GM12872 (cell line): Measurements from ENCODE around the gene CREB5.

Experiments used
- CTCF ChIP-seq: IDR thresholded peaks from 3 replicates; pipeline ENCODE4 v1.5.1; 2011; ENCODE audit warnings: low read depth, mild to moderate bottlenecking, low read length, moderate library complexity; ENCODE audit not compliant: insufficient read depth

The CREB5 gene

DNA sequence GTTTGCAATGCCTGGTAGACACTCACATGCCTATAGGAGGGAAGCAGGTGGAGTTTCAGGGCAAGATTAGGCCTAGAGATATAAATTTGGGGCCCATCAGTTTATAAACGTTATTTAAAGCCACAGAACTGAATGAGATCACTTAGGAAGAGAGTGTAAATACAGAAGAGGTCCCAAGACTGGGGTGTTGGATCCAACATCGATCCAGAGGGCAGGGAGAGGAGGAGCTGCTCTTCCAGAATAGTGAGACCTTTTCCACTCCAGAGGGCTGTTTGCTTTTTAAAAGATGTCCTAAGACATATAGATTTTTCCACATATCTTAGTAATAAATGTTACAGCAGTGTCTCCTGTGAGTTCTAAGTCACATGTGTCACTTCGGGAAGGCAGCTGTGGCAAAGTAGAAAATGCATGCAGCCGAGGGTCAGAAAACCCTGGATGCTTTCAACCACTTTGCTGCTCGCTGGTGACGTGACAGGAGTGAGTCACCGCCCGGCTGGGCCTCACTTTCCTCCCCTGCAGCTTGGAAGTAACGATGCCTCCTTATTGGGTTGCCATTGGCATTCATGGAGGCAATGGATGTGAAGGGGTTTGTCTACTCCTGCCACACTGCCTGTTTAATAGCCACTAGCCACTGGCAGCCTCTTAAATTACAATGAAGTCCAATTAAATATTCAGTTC is 450.4 kb downstream of the CREB5 start:
- TF ChIP-seq CTCF, result no peak

DNA sequence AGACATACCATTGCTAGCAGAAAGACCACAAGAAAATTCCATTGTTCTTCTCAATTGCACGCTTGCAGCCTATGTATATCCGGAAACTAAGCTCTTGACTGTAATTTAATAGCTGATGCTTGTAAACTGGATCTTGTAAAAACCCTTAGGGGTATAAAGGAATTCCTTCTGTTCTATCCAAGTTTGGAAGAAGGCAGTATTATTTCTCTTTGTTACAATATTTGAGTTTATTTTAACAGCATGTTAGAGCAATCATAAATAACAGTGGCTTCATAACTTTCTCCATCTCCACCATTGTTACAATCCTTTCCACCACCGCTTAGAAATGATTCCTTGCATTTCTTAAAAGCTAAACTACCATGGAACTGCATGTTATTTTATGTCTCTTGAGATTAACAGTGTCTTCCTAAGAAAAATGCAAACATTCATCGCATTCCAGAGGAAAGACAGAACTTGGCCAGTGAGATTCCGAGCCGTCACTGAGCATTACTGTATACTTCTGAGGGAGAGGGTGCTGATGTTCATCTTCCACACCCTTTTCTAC is 453.4 kb downstream of the CREB5 start:
- TF ChIP-seq CTCF, result no peak

DNA sequence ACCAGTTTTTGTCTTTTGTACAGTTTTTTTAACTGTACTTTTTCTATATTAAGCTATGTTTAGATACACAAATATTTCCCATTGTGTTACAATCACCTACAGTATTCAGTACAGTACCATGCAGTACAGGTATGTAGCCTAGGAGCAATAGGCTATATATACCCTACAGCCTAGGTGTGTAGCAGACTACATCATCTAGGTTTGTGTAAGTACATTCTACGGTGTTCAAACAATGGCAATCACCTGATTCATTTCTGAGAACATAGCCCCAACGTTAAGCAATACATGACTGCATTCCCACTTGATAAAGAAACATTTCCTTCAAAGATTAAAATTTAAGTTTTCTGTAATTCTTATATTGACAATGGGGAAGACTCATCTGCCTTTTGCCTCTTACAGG is 456.4 kb downstream of the CREB5 start:
- no peak for TF ChIP-seq CTCF

GRCh38 chr7:28871077-28871476 is 458.8 kb downstream of the CREB5 start:
- no peak for TF ChIP-seq CTCF

GRCh38 chr7:28871631-28872030 is 459.3 kb downstream of the CREB5 start:
- no peak for TF ChIP-seq CTCF

GRCh38 chr7:28872226-28872625 is 459.9 kb downstream of the CREB5 start:
- no peak for TF ChIP-seq CTCF

DNA sequence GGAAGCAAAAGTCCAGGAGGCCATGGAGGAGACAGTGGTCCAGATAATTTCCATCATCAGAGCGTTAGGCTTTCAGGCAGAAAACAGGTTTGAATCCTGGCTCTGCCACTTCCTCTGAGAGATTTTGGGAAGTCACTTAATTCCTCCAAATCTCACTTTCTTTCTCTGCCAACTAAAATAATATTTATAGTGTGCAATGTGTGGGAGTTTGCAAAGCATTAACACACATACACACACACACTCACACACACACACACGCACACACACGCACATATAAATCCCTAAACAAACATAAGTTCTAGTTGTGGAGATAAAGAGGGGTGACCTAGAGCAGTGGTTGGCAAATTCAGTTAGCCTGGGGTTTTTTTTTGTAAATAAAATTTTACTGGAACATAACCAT is 461.0 kb downstream of the CREB5 start:
- no peak for TF ChIP-seq CTCF

DNA sequence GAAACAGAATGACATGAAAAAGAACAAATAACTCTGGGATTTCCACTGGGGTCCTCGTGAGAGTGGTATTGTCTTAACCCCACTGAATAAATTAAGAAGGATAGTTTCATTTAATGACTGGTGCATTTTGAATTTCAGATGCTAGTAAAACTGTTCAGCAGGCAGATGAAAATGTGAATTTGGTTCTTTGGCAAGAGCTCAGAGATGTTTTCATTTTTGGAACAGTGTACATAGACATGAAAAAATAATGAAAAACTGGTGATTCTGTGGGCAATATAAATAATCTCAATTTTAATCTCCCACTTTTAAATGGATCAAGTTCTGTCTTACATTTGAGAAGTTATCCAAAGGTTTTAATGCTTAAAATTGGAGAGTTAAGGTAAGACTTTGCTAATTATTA is 461.7 kb downstream of the CREB5 start:
- no peak for TF ChIP-seq CTCF
